ENCODE measurements around the gene NEURL1. TPM values are rescaled to one million over a fixed set of nuclear protein-coding genes. Genes with fewer than 3 reads are reported as not detected.

NEURL1 gene
- total RNA-seq, 1 experiment from 2014 or later = 1.7 TPM

DNA sequence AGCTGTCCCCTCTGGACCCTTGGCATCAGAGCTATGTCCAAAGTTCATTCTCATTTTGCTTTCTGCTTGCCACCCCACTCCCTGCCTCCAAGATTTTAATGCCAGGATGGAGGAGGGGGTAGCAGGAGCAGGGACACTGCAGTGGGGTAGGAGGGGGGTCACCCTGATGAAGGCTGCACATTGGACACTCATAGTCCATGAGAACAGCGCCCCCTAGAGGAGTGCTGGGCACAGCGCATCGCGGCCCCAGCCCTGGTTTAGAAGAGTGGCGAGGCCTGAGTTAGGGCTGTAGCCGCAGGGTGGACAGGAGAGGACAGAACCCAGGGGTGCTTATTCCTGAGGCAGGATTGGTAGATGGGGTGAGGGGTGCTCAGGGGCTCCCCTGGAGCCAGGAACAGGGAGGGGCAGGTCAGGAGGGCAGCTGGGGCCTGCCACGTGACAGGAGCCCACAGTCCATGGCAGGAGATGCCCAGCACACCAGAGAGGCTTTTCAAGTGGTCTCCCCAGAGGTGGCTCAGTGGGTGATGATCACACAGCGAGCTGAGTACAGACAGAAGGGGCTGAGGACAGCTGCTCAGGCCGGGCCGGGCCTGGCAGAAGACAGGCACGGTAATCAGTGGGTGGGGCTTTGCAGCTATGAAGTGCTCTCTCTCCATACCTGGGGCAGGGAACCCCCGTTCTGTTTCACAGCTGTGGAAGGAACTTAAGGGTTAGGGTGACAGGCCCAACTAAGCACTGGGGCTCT is 71.4 kb downstream of the NEURL1 start:
- intact Hi-C loops (cut with micrococcal nuclease) = no loop called here
- Histone ChIP-seq H3K4me2 (ENCODE audit: low read length) (no peak overlapping the region), H3K9me2 (replicated peaks; ENCODE audit: low read length) (no peaks in the 10 kb centered on the region), H3K9ac (ENCODE audit: low read length) (no peak overlapping the region), H3K79me2 (ENCODE audit: low read length) (no peaks in the 10 kb centered on the region), H3F3A (ENCODE audit: low read length, unreplicated experiment) (no peaks in the 10 kb centered on the region), H3K4me1 (ENCODE audit: insufficient read depth, low read length) (no peaks in the 10 kb centered on the region), H3K36me3 (ENCODE audit: low read depth, low read length) (no peaks in the 10 kb centered on the region), H4K20me1 (ENCODE audit: low read length) (no peaks in the 10 kb centered on the region), H2AFZ (ENCODE audit: low read length) (no peak overlapping the region), H3K4me3 (ENCODE audit: low read length) (no peak overlapping the region), H3K27ac (ENCODE audit: low read length) (no peak overlapping the region), H3K27me3 (ENCODE audit: low read length) (no peaks in the 10 kb centered on the region), H3K9me3 (ENCODE audit: low read length) (no peaks in the 10 kb centered on the region)
- DNase-seq (peak; percentile 23), ATAC-seq (no peak)
- BruUV-seq (replicated peaks) = no TSS peak
- TF ChIP-seq EZH2phosphoT487 (IDR thresholded peaks at IDR 0.05; ENCODE audit: borderline replicate concordance, low read length) = no peak
- TF ChIP-seq, protein P1, sequence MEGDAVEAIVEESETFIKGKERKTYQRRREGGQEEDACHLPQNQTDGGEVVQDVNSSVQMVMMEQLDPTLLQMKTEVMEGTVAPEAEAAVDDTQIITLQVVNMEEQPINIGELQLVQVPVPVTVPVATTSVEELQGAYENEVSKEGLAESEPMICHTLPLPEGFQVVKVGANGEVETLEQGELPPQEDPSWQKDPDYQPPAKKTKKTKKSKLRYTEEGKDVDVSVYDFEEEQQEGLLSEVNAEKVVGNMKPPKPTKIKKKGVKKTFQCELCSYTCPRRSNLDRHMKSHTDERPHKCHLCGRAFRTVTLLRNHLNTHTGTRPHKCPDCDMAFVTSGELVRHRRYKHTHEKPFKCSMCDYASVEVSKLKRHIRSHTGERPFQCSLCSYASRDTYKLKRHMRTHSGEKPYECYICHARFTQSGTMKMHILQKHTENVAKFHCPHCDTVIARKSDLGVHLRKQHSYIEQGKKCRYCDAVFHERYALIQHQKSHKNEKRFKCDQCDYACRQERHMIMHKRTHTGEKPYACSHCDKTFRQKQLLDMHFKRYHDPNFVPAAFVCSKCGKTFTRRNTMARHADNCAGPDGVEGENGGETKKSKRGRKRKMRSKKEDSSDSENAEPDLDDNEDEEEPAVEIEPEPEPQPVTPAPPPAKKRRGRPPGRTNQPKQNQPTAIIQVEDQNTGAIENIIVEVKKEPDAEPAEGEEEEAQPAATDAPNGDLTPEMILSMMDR (conservative IDR thresholded peaks at IDR 0.05; ENCODE audit: low read depth, low read length) = peak; percentile 78
- ChIA-PET CTCF (no interaction called here), POLR2A (ENCODE audit: unreplicated experiment) (no interaction called here)

DNA sequence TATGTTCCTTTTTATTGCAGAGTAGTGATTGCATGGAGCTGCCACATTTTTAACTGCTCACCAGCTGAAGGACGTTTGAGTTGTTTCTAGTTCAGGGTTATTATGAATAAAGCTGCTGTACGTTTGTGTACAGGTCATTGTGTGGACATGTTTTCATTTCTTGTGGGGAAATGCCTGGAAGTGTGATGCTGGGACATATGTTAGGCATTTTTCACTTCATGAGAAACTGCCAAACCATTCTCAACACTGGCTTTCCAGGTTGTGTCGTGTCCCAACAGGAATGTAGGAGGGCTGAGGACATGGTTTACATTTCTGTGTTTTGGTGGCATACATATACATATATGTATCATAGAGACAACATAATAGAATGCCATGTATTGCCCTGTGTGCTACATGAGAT is 73.0 kb downstream of the NEURL1 start:
- ChIA-PET POLR2A (ENCODE audit: unreplicated experiment) (no interaction called here), CTCF (interaction anchor here (0.7 kb wide), 1 partner anchor 233 kb away, joined by 3 read pairs; no protein-coding TSS in a partner anchor)
- no peaks in the 10 kb centered on the region for H3K9me3 ChIP-seq (ENCODE audit: low read length)
- H3K9me2 ChIP-seq (replicated peaks; ENCODE audit: low read length) = no peaks in the 10 kb centered on the region
- no peaks in the 10 kb centered on the region for H3K36me3 ChIP-seq (ENCODE audit: low read depth, low read length)
- H3K79me2 ChIP-seq (ENCODE audit: low read length) = no peaks in the 10 kb centered on the region
- H4K20me1 ChIP-seq (ENCODE audit: low read length) = no peaks in the 10 kb centered on the region
- H3K9ac ChIP-seq (ENCODE audit: low read length) = no peak overlapping the region
- H3K4me3 ChIP-seq (ENCODE audit: low read length) = no peak overlapping the region
- DNase-seq (no peak), ATAC-seq (no peak)
- no peaks in the 10 kb centered on the region for H3K4me1 ChIP-seq (ENCODE audit: insufficient read depth, low read length)
- TF ChIP-seq, protein P1 (conservative IDR thresholded peaks at IDR 0.05; ENCODE audit: low read depth, low read length) = no peak
- TF ChIP-seq EZH2phosphoT487 (IDR thresholded peaks at IDR 0.05; ENCODE audit: borderline replicate concordance, low read length) (no peak), EZH2 (IDR thresholded peaks at IDR 0.05; ENCODE audit: low read length, unreplicated experiment) (no peak)
- BruUV-seq (replicated peaks) = no TSS peak
- intact Hi-C loops (cut with micrococcal nuclease) = no loop called here
- H3F3A ChIP-seq (ENCODE audit: low read length, unreplicated experiment) = no peaks in the 10 kb centered on the region
- H2AFZ ChIP-seq (ENCODE audit: low read length) = no peak overlapping the region
- no peak overlapping the region for H3K4me2 ChIP-seq (ENCODE audit: low read length)
- H3K27ac ChIP-seq (ENCODE audit: low read length) = no peak overlapping the region
- H3K27me3 ChIP-seq (ENCODE audit: low read length) = no peaks in the 10 kb centered on the region

DNA sequence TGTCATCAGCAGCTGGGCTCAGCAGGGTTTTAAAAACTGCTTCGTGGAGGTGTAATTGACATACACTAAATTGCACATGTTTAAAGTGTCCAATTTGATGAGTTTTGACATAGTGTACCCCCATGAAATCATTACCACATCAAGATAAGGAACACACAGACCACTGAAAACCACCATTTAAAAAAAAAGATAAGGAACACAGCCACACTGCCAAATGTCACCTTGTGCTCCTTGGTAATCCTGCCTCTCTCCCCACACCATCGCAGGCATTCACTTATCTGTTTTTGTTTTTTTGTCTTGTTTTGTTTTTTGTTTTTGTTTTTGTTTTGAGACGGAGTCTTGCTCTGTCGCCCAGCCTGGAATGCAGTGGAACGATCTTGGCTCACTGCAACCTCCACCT is 75.0 kb downstream of the NEURL1 start:
- Histone ChIP-seq H3K9me2 (replicated peaks; ENCODE audit: low read length) (no peaks in the 10 kb centered on the region), H3K4me1 (ENCODE audit: insufficient read depth, low read length) (peaks cover 15% of the 10 kb centered on the region), H3K27me3 (ENCODE audit: low read length) (no peaks in the 10 kb centered on the region), H3K36me3 (ENCODE audit: low read depth, low read length) (no peaks in the 10 kb centered on the region), H3K9me3 (ENCODE audit: low read length) (no peaks in the 10 kb centered on the region), H3K27ac (ENCODE audit: low read length) (no peak overlapping the region), H3K4me2 (ENCODE audit: low read length) (no peak overlapping the region), H3F3A (ENCODE audit: low read length, unreplicated experiment) (no peaks in the 10 kb centered on the region), H2AFZ (ENCODE audit: low read length) (no peak overlapping the region), H3K4me3 (ENCODE audit: low read length) (no peak overlapping the region), H3K79me2 (ENCODE audit: low read length) (no peaks in the 10 kb centered on the region), H3K9ac (ENCODE audit: low read length) (no peak overlapping the region), H4K20me1 (ENCODE audit: low read length) (no peaks in the 10 kb centered on the region)
- ChIA-PET CTCF (interaction anchor here (0.6 kb wide), 1 partner anchor 87 kb away, joined by 3 read pairs; no protein-coding TSS in a partner anchor), POLR2A (ENCODE audit: unreplicated experiment) (no interaction called here)
- ATAC-seq = no peak
- TF ChIP-seq EZH2phosphoT487 (IDR thresholded peaks at IDR 0.05; ENCODE audit: borderline replicate concordance, low read length) (no peak), EZH2 (IDR thresholded peaks at IDR 0.05; ENCODE audit: low read length, unreplicated experiment) (no peak)
- TF ChIP-seq, protein P1 (conservative IDR thresholded peaks at IDR 0.05; ENCODE audit: low read depth, low read length) = no peak
- BruUV-seq (replicated peaks) = no TSS peak
- intact Hi-C loops (cut with micrococcal nuclease) = no loop called here
- DNase-seq = no peak

Measured in PC-3 (cell line).